SK-MEL-5 (cell line): ENCODE data around the gene NR4A2. TPM values are rescaled to one million over a fixed set of nuclear protein-coding genes. Genes with fewer than 3 reads are reported as not detected.

Experiments used
- DNase-seq: peaks from one replicate; pipeline ENCODE4 v3.0.0-alpha.2; 2016; ENCODE audit warnings: low read depth, low spot score
- in situ Hi-C: cut with HindIII; loops from 2 replicates; pipeline ENCODE4 v1.10.0; 2016; ENCODE audit warnings: low sequenced_read_pairs, high pct_unique_total_duplicates, low pct_unique_long_range_greater_than_20kb
- polyA plus RNA-seq, 2 experiments: library from polyadenylated mRNA; depleted of rRNA; stranded (reverse); fragments of >200 nt; gene quantifications; 2 replicates each; pipeline ENCODE4 v1.2.3, GENCODE V29; 2015
- total RNA-seq: library from RNA; depleted of rRNA; stranded (reverse); fragments of >200 nt; shearing (Covaris generic); gene quantifications from 2 replicates; pipeline ENCODE4 v1.2.3, GENCODE V29; 2014; rRNA removed

NR4A2 gene
- 4.3 and 5.2 TPM in 2 replicates for total RNA-seq
- 17.6 and 22.2 TPM in 2 replicates for polyA plus RNA-seq (2015; cell fraction: cytosol; rRNA removed)
- polyA plus RNA-seq (2015; cell fraction: nucleus; rRNA removed), result 25.3 and 30.1 TPM in 2 replicates

- DNase-seq, result peak; percentile 84
- in situ Hi-C loops, result no loop called here
Measured at GRCh38 chr2:156332534-156333273, at the start of gene NR4A2. NR4A2 (minus strand) TSS chr2:156332721; CDS start chr2:156330186, 2,535 bp downstream.

GRCh38 chr2:156380117-156380645 is 47.7 kb upstream of the NR4A2 start:
- no peak for DNase-seq
- in situ Hi-C loops, result no loop called here

GRCh38 chr2:156379714-156380113 is 47.2 kb upstream of the NR4A2 start:
- no peak for DNase-seq
- in situ Hi-C loops, result no loop called here

- in situ Hi-C loops, result no loop called here
- no peak for DNase-seq
Measured at GRCh38 chr2:156379071-156379470, 46.5 kb upstream of the NR4A2 start.

- in situ Hi-C loops, result no loop called here
- DNase-seq, result no peak
Measured at GRCh38 chr2:156366753-156367152, 34.2 kb upstream of the NR4A2 start.

- DNase-seq, result no peak
- in situ Hi-C loops, result no loop called here
Measured at GRCh38 chr2:156363141-156363540, 30.6 kb upstream of the NR4A2 start.

- no peak for DNase-seq
- in situ Hi-C loops, result no loop called here
Measured at GRCh38 chr2:156356014-156356754, 23.7 kb upstream of the NR4A2 start.

GRCh38 chr2:156352911-156353310 is 20.4 kb upstream of the NR4A2 start:
- no peak for DNase-seq
- in situ Hi-C loops, result no loop called here

- in situ Hi-C loops, result no loop called here
- no peak for DNase-seq
Measured at GRCh38 chr2:156350374-156351142, 18.0 kb upstream of the NR4A2 start.

GRCh38 chr2:156349605-156350004 is 17.1 kb upstream of the NR4A2 start:
- in situ Hi-C loops, result no loop called here
- no peak for DNase-seq

GRCh38 chr2:156349161-156349560 is 16.6 kb upstream of the NR4A2 start:
- in situ Hi-C loops, result no loop called here
- DNase-seq, result no peak

GRCh38 chr2:156347431-156347830 is 14.9 kb upstream of the NR4A2 start:
- no peak for DNase-seq
- in situ Hi-C loops, result no loop called here

- no peak for DNase-seq
- in situ Hi-C loops, result no loop called here
Measured at GRCh38 chr2:156346731-156347130, 14.2 kb upstream of the NR4A2 start.

GRCh38 chr2:156345582-156345981 is 13.1 kb upstream of the NR4A2 start:
- DNase-seq, result no peak
- in situ Hi-C loops, result no loop called here

GRCh38 chr2:156343940-156344301 is 11.4 kb upstream of the NR4A2 start:
- DNase-seq, result peak; percentile 58
- in situ Hi-C loops, result no loop called here

- no peak for DNase-seq
- in situ Hi-C loops, result no loop called here
Measured at GRCh38 chr2:156343096-156343939, 10.8 kb upstream of the NR4A2 start.
